Nephron (organoid): ENCODE data around the gene DIP2A.

ENCODE experiments used
- H3K27ac Mint-ChIP-seq, 3 experiments: 2 replicates each; pipeline ENCODE4 v1.8.0; 2020; ENCODE audit warnings: mixed read lengths in 3 of 3, mild to moderate bottlenecking in 2 of 3, moderate library complexity in 1 of 3
- H3K27me3 Mint-ChIP-seq: 2 replicates; pipeline ENCODE4 v1.8.0; 2021; ENCODE audit warnings: low read depth, mild to moderate bottlenecking, moderate library complexity, mixed read lengths
- H3K36me3 Mint-ChIP-seq: 2 replicates; pipeline ENCODE4 v1.8.0; 2020; ENCODE audit warnings: low read depth, mixed read lengths
- H3K4me1 Mint-ChIP-seq: 2 replicates; pipeline ENCODE4 v1.8.0; 2020; ENCODE audit warnings: mixed read lengths
- H3K4me3 Mint-ChIP-seq, 3 experiments: 2 replicates each; pipeline ENCODE4 v1.8.0; 2020; ENCODE audit warnings: mild to moderate bottlenecking in 3 of 3, mixed read lengths in 3 of 3, moderate library complexity in 2 of 3
- H3K9me3 Mint-ChIP-seq: 2 replicates; pipeline ENCODE4 v1.8.0; 2020; ENCODE audit warnings: mixed read lengths
- CTCF ChIP-seq, 3 experiments: fragments of 200-600 bp; sonication (generic); IDR thresholded peaks; one replicate each; pipeline ENCODE4 v1.5.0; 2021; ENCODE audit warnings: antibody characterized with exemption in 3 of 3; ENCODE audit not compliant: unreplicated experiment in 3 of 3

The DIP2A gene

GRCh38 chr21:46437511-46437910, 21.2 kb upstream of the DIP2A start:
- Mint-ChIP-seq H3K27me3 (no peaks in the 10 kb centered on the region), H3K4me3 (no peak overlapping the region), H3K27ac (no peak overlapping the region), H3K4me1 (no peaks in the 10 kb centered on the region), H3K9me3 (no peaks in the 10 kb centered on the region), H3K36me3 (peaks cover 59% of the 10 kb centered on the region)
- TF ChIP-seq CTCF (IDR thresholded peaks at IDR 0.05; ENCODE audit: unreplicated experiment in 3 of 3): no peak

GRCh38 chr21:46438241-46438640, 20.4 kb upstream of the DIP2A start:
- no peak overlapping the region for H3K27ac Mint-ChIP-seq
- no peaks in the 10 kb centered on the region for H3K27me3 Mint-ChIP-seq
- no peak overlapping the region for H3K4me3 Mint-ChIP-seq
- peaks cover 66% of the 10 kb centered on the region for H3K36me3 Mint-ChIP-seq
- TF ChIP-seq CTCF (IDR thresholded peaks at IDR 0.05; ENCODE audit: unreplicated experiment in 3 of 3): no peak
- no peaks in the 10 kb centered on the region for H3K9me3 Mint-ChIP-seq
- no peaks in the 10 kb centered on the region for H3K4me1 Mint-ChIP-seq

- no peaks in the 10 kb centered on the region for H3K9me3 Mint-ChIP-seq
- no peak overlapping the region for H3K4me3 Mint-ChIP-seq
- no peak for TF ChIP-seq CTCF (IDR thresholded peaks at IDR 0.05; ENCODE audit: unreplicated experiment in 3 of 3)
- H3K4me1 Mint-ChIP-seq: no peaks in the 10 kb centered on the region
- no peaks in the 10 kb centered on the region for H3K27me3 Mint-ChIP-seq
- H3K36me3 Mint-ChIP-seq: peaks cover 69% of the 10 kb centered on the region
- no peak overlapping the region for H3K27ac Mint-ChIP-seq
These were observed 18.8 kb upstream of the DIP2A start for GRCh38 chr21:46439906-46440305.

- Mint-ChIP-seq H3K36me3 (peaks cover 68% of the 10 kb centered on the region), H3K9me3 (no peaks in the 10 kb centered on the region), H3K27me3 (no peaks in the 10 kb centered on the region), H3K4me1 (no peaks in the 10 kb centered on the region), H3K4me3 (no peak overlapping the region), H3K27ac (no peak overlapping the region)
- TF ChIP-seq CTCF (IDR thresholded peaks at IDR 0.05; ENCODE audit: unreplicated experiment in 3 of 3): no peak
These were observed 17.4 kb upstream of the DIP2A start for GRCh38 chr21:46441331-46441730.

- H3K27me3 Mint-ChIP-seq: no peaks in the 10 kb centered on the region
- H3K4me1 Mint-ChIP-seq: no peaks in the 10 kb centered on the region
- H3K9me3 Mint-ChIP-seq: no peaks in the 10 kb centered on the region
- TF ChIP-seq CTCF (IDR thresholded peaks at IDR 0.05; ENCODE audit: unreplicated experiment in 3 of 3): no peak
- H3K27ac Mint-ChIP-seq: no peak overlapping the region
- no peak overlapping the region for H3K4me3 Mint-ChIP-seq
- H3K36me3 Mint-ChIP-seq: peaks cover 68% of the 10 kb centered on the region
These were observed 16.7 kb upstream of the DIP2A start for GRCh38 chr21:46441961-46442498.

- H3K4me1 Mint-ChIP-seq: no peaks in the 10 kb centered on the region
- no peak overlapping the region for H3K4me3 Mint-ChIP-seq
- no peak for TF ChIP-seq CTCF (IDR thresholded peaks at IDR 0.05; ENCODE audit: unreplicated experiment in 3 of 3)
- H3K27me3 Mint-ChIP-seq: no peaks in the 10 kb centered on the region
- H3K36me3 Mint-ChIP-seq: peaks cover 69% of the 10 kb centered on the region
- H3K9me3 Mint-ChIP-seq: peaks cover 4% of the 10 kb centered on the region
- H3K27ac Mint-ChIP-seq: no peak overlapping the region
These were observed 15.8 kb upstream of the DIP2A start for GRCh38 chr21:46442938-46443337.
